Ovary (tissue), 9 donors: Measurements from ENCODE around the gene APOD. TPM values are rescaled to one million over a fixed set of nuclear protein-coding genes. Genes with fewer than 3 reads are reported as not detected.
A peak's percentile ranks its signal among the peaks of the same experiment; 100 is the strongest.

Experiments
- DNase-seq, 5 donors: peaks; one replicate each; pipeline ENCODE4 v3.0.0-alpha.2; 2019 to 2020
- H3K27ac ChIP-seq, 2 donors: fragments of 200-600 bp; one replicate each; pipeline versions ENCODE4 v1.5.1 to v1.8.0; 2019 to 2022
- H3K27me3 ChIP-seq: fragments of 200-600 bp; one replicate; pipeline ENCODE4 v1.8.0; 2022
- H3K36me3 ChIP-seq: fragments of 200-600 bp; sonication (generic); one replicate; pipeline ENCODE4 v1.5.1; 2019
- H3K4me1 ChIP-seq: one replicate; pipeline ENCODE4 v1.8.1; 2013; ENCODE audit warnings: mild to moderate bottlenecking, moderate library complexity; ENCODE audit not compliant: insufficient read depth
- H3K4me3 ChIP-seq: fragments of 200-600 bp; sonication (generic); one replicate; pipeline ENCODE4 v1.5.1; 2017
- H3K9me3 ChIP-seq, 2 donors: fragments of 200-600 bp in 1 of 2; sonication (generic) in 1 of 2; one replicate each; pipeline versions ENCODE4 v1.5.1 to v1.8.1; 2013 to 2019; ENCODE audit warnings: mild to moderate bottlenecking in 1 of 2, moderate library complexity in 1 of 2
- CTCF ChIP-seq, 3 donors: fragments of 450-650 bp in 2 of 3; fragments of 200-600 bp in 1 of 3; IDR thresholded peaks; one replicate each; pipeline versions ENCODE4 v1.5.1 to v1.8.0; 2016 to 2022; ENCODE audit warnings: antibody characterized with exemption in 3 of 3, mild to moderate bottlenecking in 1 of 3
- EP300 ChIP-seq: sonication (generic); formaldehyde crosslinking; IDR thresholded peaks from one replicate; pipeline ENCODE4 v1.6.1; 2017; ENCODE audit warnings: antibody characterized with exemption
- POLR2A ChIP-seq: fragments of 450-650 bp; IDR thresholded peaks from one replicate; pipeline ENCODE4 v1.6.1; 2017; ENCODE audit warnings: antibody characterized with exemption, mild to moderate bottlenecking, moderate library complexity
- WGBS, 3 donors: extraction: QIAGEN DNeasy Blood & Tissue Kit in 1 of 3; methylation state at CpG; one replicate each; pipeline versions ENCODE4 v1.1.5 to v1.1.7; 2013 to 2017; 5-methylcytosine and 5-hydroxymethylcytosine counted together
- intact Hi-C, 4 donors: fragments of 100-400 bp; cut with DNase I; formaldehyde crosslinking; loops; one replicate each; pipeline versions ENCODE4 v1.11.0 to v1.15.1; 2022 to 2023
- polyA plus RNA-seq, 2 donors: library from polyadenylated mRNA; stranded (reverse); fragments of 200-250 nt in 1 of 2; fragments of 350-450 nt in 1 of 2; fragmentation: Illumina TruSeq in 1 of 2; extraction: RNeasy Lipid Tissue Mini Kit (QIAGEN cat#74804) in 1 of 2; gene quantifications; one replicate each; pipeline ENCODE4 v1.2.3, GENCODE V29; 2013 to 2014
- total RNA-seq, 7 donors: library from RNA; depleted of rRNA in 2 of 7; stranded (reverse); fragments of >200 nt in 2 of 7; fragmentation: NEBNext Ultra II Directional in 3 of 7; extraction: Animal tissue kit (Norgen Biotek cat#: 25700) in 3 of 7; gene quantifications; one replicate each; pipeline versions ENCODE4 v1.1.0 to v1.2.4, GENCODE V29; 2016 to 2023
- donor health status: DM: no; HTN: no; CAD: no; lungs with moderate emphysema.
- donor health status: DM: no; HTN: no; CAD: no.
- donor health status: Bipolar disorder and iron deficiency.
- donor health status: DM: yes; HTN: yes; CAD: no.
- donor health status: DM: no; HTN: no; CAD: no.
- donor health status: DM: yes; HTN: yes; CAD: no.

The APOD gene
- total and polyA plus RNA-seq, 9 donors: 38.0 to 748 (median 101) TPM

DNA sequence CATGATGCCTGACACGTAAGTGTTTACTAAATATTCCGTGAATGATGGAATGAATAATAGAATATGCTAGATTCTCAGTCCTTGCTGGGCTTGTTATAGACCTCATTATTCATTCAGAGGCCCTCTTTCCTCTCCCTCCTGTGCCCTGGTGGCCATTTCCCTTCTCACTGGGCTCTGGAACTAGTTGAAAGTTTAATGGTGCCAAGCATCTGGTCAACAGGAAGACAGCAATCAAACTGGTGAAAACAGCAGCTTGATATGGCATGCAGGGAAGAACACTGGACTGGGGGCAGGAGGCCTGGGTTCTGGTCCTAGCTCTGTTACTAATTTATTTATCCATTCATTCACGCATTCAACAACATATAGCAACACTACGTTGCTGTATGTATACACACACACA, 3.7 kb upstream of the APOD start:
- Histone ChIP-seq H3K9me3 (no peaks in the 10 kb centered on the region), H3K4me1 (peaks cover 6% of the 10 kb centered on the region), H3K36me3 (no peaks in the 10 kb centered on the region), H3K27me3 (no peaks in the 10 kb centered on the region), H3K27ac (no peak overlapping the region), H3K4me3 (no peak overlapping the region)
- intact Hi-C loops: no loop called here
- TF ChIP-seq CTCF (IDR thresholded peaks at IDR 0.05) (no peak), EP300 (no peak), POLR2A (no peak)
- 84 to 92% (median 90%) methylated on average over 4 of the region's 4 CpGs for WGBS, 3 donors
- no peak for DNase-seq

GRCh38 chr3:195584543-195584870, 767 bp upstream of the APOD start:
- 15 to 24% (median 23%) methylated on average over 4 of the region's 4 CpGs for WGBS, 3 donors
- Histone ChIP-seq H3K9me3 (no peaks in the 10 kb centered on the region), H3K36me3 (no peaks in the 10 kb centered on the region), H3K4me3 (no peak overlapping the region), H3K4me1 (peaks cover 9% of the 10 kb centered on the region), H3K27ac (peak overlapping the region in 1 of 2 donors; percentile 51), H3K27me3 (no peaks in the 10 kb centered on the region)
- TF ChIP-seq EP300 (no peak), POLR2A (no peak), CTCF (IDR thresholded peaks at IDR 0.05) (no peak)
- intact Hi-C loops: no loop called here
- no peak for DNase-seq

- 73 to 80% (median 77%) methylated on average over 9 of the region's 9 CpGs for WGBS, 3 donors
- peak overlapping the region; percentile 26 for H3K4me3 ChIP-seq
- H3K9me3 ChIP-seq: no peaks in the 10 kb centered on the region
- H3K27ac ChIP-seq: no peak overlapping the region
- no peaks in the 10 kb centered on the region for H3K36me3 ChIP-seq
- TF ChIP-seq EP300: no peak
- DNase-seq: no peak
- H3K4me1 ChIP-seq: peaks cover 9% of the 10 kb centered on the region
- H3K27me3 ChIP-seq: no peaks in the 10 kb centered on the region
- intact Hi-C loops: no loop called here
Observed at GRCh38 chr3:195582947-195583346, 793 bp downstream of the APOD start.

DNA sequence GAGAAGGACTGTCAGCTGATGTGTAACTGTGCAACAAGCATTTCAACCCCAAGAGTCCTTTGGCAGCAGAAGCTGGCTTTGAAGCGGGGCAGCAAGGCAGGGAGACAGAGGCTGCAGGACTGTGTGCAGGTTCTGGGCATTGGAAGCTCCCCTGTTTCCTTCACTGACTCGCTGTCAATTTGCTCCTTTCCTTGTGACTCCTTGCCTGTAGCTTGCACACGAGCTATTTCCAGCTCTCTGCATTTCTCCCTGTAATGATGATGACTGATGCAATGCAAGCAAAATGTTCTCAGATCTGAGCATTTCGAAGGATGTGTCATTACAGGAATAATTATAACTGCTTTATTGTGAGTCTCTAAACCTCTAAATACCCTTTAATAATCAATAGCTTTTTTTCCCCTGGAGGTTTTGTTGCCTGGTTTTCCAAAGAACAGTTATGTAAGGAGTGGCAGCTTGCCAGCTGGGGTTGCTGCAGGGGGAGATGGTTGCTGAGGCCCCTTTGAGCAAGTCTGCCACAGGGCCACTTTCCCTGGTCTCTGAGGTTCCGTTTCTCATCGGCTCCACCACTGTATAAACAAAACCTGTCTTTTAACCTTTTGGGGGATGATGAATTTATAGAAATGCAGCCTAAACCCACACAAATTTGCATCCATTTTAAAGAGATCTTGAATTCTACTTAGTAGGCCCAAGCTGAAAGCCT, 2.8 kb downstream of the APOD start:
- intact Hi-C loops: no loop called here
- no peak for TF ChIP-seq EP300
- TF ChIP-seq CTCF (IDR thresholded peaks at IDR 0.05): no peak
- TF ChIP-seq POLR2A: no peak
- Histone ChIP-seq H3K27ac (no peak overlapping the region), H3K27me3 (no peaks in the 10 kb centered on the region), H3K4me3 (no peak overlapping the region), H3K9me3 (no peaks in the 10 kb centered on the region), H3K4me1 (peaks cover 9% of the 10 kb centered on the region), H3K36me3 (no peaks in the 10 kb centered on the region)
- peak; percentile 35 to 54 (median 45) for DNase-seq
- WGBS, 3 donors: 43 to 45% (median 43%) methylated on average over 6 of the region's 6 CpGs

DNA sequence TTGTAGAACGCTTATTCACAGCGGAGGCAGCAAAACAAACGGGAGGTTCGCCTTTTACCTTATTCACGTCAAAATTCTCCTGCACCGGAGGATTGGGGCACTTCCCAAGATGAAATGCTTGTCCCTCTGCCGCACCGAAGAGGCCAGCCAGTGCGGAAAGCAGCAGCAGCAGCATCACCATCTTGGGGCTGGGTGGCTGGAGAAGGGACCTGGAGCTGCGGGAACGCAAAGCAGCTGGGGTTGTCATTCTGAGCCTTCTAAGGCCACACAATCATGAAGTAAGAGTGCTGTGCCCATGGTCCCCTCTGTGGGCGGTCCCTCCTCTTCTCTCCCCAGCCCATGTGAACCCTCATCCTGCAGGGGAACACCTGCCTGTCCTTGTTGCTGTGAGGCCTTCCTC, 4.5 kb downstream of the APOD start:
- Histone ChIP-seq H3K36me3 (no peaks in the 10 kb centered on the region), H3K4me3 (no peak overlapping the region), H3K9me3 (no peaks in the 10 kb centered on the region), H3K27me3 (no peaks in the 10 kb centered on the region), H3K4me1 (peaks cover 5% of the 10 kb centered on the region), H3K27ac (no peak overlapping the region)
- no peak for DNase-seq
- intact Hi-C loops: no loop called here
- WGBS, 3 donors: 93 to 96% (median 95%) methylated on average over 12 of the region's 12 CpGs
- TF ChIP-seq CTCF (IDR thresholded peaks at IDR 0.05) (no peak), POLR2A (no peak), EP300 (no peak)
